ENCODE results near the gene BRD1.
"Not testable (repeated sequence)": the region's sequence is repeated elsewhere in the genome, so short reads cannot be mapped to it uniquely, and the experiment has no call there.

BRD1 gene

DNA sequence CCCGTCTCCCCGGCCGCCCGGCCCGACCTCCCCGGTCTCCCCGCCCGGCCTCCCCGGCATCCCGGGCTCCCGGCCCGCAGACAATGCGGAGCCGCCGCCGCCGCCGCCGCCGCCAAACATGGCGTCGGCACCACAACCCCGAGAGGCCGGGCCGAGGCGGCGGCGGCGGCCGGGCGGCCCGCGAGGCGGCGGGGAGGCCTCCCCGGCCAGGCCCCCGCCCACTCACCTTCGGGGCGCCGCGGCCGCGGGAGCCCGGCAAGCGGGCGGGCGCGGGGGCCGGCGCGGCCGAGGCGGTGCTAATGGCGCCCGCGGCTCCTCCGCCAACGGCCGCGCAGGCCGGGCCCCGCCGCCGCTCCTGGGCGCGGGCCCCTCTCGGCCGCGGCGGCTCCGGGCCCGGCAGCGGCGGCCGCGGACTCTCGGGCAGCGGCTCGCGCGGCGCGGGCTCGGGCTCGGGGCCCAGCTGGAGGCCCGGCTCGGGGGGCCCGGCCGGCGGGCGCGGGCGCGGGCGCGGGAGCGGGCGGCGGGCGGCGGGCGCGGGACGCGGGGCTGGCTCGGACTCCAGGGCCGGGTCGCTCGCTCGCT lies 311 bp downstream of the BRD1 start:
- no peak for DNase-seq (ENCODE audit: low read depth in 2 of 2, low spot score in 1 of 2)

- DNase-seq (ENCODE audit: low read depth in 2 of 2, low spot score in 1 of 2) = no peak
These were observed 936 bp downstream of the BRD1 start for GRCh38 chr22:49826603-49827270.

GRCh38 chr22:49825944-49826602 lies 1.6 kb downstream of the BRD1 start:
- DNase-seq (ENCODE audit: low read depth in 2 of 2, low spot score in 1 of 2) = peak; percentile 36 to 54

DNA sequence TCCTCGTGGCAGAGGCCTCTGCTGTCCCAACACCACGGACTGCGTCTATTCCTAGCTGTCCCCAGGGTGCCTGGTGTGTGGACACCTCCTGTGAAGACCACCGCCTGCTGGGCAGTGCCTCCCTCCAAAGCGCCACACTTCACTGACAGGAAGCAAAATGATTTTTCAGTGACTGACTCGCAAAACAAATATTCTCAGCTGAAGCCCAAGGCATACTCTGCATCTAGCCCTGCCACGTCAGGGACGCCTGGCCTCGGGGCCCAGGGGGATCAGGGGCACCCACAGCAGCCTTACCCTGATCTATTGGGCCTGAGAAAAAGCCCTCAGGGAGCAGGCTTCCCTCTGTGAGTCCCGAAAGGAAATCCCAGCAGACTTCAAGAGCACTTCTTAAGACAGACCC lies 2.2 kb downstream of the BRD1 start:
- DNase-seq (ENCODE audit: low read depth in 2 of 2, low spot score in 1 of 2) = no peak

DNA sequence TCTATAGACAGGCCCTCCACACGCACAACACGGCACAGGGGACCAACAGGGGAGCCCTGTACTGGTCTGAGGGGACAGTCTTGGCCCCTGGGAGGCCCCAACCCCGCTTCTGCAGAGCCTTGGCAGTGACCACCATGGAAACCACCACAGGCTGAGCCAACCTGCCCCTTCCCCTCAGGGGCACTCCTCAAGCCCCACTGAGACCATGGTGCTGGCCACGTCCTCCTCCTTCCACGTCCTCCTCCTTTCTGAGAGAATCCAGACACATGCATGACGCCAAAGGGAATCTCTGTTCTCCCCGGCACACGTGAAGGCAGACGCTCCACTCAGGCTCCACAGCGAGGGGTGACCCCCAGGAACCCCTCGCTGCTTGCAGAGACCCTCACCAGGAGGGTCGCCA lies 2.7 kb downstream of the BRD1 start:
- DNase-seq (ENCODE audit: low read depth in 2 of 2, low spot score in 1 of 2) = no peak

- DNase-seq (ENCODE audit: low read depth in 2 of 2, low spot score in 1 of 2) = no peak
These were observed 3.3 kb downstream of the BRD1 start for GRCh38 chr22:49824185-49824925.

GRCh38 chr22:49823289-49824045 lies 4.2 kb downstream of the BRD1 start:
- no peak for DNase-seq (ENCODE audit: low read depth in 2 of 2, low spot score in 1 of 2)

- DNase-seq (ENCODE audit: low read depth in 2 of 2, low spot score in 1 of 2) = not testable (repeated sequence)
These were observed 5.9 kb downstream of the BRD1 start for GRCh38 chr22:49821741-49822140.

- DNase-seq (ENCODE audit: low read depth in 2 of 2, low spot score in 1 of 2) = no peak
These were observed 6.7 kb downstream of the BRD1 start for GRCh38 chr22:49820984-49821383.

DNA sequence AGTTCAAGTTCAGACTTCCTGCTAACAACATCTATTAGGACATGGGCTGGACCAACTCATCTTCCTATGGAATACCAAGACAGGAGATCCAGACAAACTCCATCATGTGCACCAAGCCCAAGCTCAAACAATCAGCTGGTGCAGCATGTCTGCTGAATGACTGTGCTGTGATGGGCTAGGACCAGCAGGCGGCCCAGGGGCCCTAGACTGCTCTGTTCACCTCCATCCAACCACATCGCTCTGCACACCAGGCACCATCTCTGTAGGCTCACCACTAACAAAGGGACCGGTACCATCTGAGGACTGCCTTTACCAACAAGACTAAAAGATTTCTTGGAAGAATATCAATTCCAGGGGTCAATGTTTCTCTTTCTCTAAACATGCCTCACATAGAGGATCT lies 10.3 kb downstream of the BRD1 start:
- DNase-seq (ENCODE audit: low read depth in 2 of 2, low spot score in 1 of 2) = no peak

GRCh38 chr22:49815641-49816091 lies 12.0 kb downstream of the BRD1 start:
- DNase-seq (ENCODE audit: low read depth in 2 of 2, low spot score in 1 of 2) = no peak

GRCh38 chr22:49814856-49815255 lies 12.8 kb downstream of the BRD1 start:
- DNase-seq (ENCODE audit: low read depth in 2 of 2, low spot score in 1 of 2) = no peak

DNA sequence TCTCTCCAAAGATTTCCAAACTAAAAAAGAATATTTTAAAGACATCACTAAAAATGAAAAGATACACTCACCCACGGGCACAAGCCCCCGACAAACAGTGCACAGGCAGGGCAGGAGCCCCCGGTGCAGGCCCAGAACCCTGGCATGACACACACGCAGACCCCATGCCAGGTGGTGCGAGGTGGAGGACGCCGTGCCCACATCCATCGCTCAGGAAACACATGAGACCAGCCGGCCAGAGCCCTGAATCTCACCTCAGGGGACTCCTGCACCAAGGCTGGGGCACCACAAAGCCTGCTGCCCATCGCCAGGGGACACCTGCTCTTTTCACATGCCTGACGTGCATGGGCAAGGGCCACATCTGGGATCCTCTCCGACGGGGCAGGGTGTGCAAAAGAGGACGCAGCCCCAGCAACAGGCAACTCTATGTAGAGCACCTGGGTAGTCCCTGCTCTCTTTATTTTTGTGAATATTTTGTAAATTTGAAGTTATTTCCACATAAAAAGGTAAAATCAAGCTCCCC lies 13.4 kb downstream of the BRD1 start:
- no peak for DNase-seq (ENCODE audit: low read depth in 2 of 2, low spot score in 1 of 2)

DNA sequence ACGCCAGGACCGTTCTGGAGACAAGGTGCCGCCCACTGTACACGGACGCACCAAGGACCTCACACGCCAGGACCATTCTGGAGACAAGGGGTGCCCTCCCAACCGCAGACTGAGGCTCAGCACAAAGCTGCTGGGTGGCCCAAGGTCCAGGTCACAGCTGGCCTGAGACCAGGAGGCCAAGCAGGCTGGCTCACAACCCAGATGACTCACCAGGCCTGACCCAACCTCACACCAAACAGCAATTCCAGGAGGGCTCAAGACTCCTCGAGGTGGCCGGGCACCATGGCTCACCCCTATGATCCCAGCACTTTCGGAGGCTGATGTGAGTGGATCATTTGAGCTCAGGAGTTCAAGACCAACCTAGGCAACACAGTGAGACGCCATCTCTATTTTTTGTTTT lies 14.8 kb downstream of the BRD1 start:
- no peak for DNase-seq (ENCODE audit: low read depth in 2 of 2, low spot score in 1 of 2)

DNA sequence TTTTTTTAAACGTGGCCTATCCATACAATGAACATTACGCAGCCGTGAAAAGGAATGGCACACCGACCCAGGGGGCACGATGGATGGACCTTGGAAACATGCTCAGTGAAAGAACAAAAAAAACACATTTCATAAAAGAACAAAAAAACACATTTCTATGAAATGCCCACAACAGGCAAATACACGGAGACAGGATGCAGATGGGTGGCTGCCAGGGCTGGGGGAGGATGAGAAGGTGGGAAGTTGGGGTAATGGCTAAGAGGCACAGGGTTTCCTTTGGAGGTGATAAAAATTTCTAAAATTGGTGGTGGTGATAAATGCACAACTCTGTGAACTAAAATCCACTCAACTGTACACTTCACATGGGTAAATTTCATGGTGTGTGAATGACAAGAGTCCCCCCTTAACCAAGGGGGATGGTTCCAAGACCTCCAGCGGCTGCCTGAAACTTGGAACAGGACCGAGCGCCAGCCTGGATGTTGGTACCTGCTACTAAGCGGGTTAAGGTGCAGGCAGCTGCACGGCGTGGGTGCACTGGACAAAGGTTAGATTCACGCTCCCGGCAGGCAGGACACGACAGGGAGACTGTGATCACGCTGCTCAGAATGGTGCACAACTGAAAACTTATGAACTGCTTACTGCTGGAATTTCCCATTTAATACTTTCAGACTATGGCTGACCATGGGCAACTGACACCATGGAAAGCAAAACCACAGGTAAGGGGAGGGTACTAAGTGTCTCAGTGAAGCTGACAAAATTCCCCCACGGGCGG lies 16.5 kb downstream of the BRD1 start:
- DNase-seq (ENCODE audit: low read depth in 2 of 2, low spot score in 1 of 2) = no peak

- no peak for DNase-seq (ENCODE audit: low read depth in 2 of 2, low spot score in 1 of 2)
These were observed 17.2 kb downstream of the BRD1 start for GRCh38 chr22:49810363-49811019.

DNA sequence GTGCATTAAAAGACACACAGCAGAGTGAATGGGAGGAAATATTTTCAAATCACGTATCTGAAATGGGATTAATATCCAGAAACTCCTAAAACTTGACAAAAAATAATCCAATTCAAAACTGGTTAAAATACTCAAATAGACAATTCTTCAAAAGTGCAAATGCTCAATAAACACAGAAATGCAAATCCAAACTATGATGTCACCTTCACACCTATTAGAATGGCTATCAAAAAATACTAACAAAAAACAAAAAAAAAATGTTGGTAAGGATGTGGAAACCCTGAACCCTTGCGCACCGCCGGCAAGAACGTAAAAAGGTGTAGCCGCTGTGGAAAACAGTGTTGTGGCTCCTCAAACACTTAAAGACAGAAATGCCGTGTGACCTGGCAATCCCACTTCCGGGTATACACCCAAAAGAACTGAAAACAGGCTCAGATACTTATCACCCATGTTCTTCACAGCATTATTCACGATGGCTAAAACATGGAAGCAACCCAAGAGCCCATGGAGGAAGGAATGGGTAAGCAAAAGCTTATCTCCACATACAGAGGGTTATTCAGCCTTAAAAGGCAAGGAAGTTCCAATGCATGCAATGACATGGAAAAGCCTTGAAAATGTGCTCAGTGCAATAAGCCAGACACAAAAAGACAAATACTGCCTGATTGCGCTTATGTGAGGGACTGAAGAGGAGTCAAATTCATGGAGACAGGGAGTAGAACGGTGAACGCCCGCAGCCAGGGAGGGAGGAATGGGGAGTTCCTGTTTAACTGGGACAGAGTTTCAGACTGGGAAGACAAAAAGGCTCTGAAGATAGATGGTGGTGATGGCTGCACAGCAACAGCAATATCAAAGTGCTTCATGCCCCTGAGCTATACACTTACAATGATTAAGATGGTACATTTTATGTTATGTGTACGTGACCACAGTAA lies 19.6 kb downstream of the BRD1 start:
- no peak for DNase-seq (ENCODE audit: low read depth in 2 of 2, low spot score in 1 of 2)

- DNase-seq (ENCODE audit: low read depth in 2 of 2, low spot score in 1 of 2) = no peak
These were observed 20.5 kb downstream of the BRD1 start for GRCh38 chr22:49807129-49807528.
